K562 (cell line): ENCODE results near the gene KAT2B. TPM values are rescaled to one million over a fixed set of nuclear protein-coding genes. Genes with fewer than 3 reads are reported as not detected.

Experiments
- ATAC-seq: fragments of 200-7000 bp; cut with Tn5 transposase; 3 replicates; pipeline ENCODE4 v1.9.1; 2020; ENCODE audit warnings: moderate library complexity
- BruUV-seq: library from RNA; stranded (reverse); fragments of 400-500 nt; replicated peaks from 2 replicates; lab custom pipeline; 2021; lab: Mats Ljungman, UMichigan
- CTCF ChIA-PET: fragments of 300-600 bp; formaldehyde crosslinking; extraction: SDS; loops from one replicate; lab custom pipeline; 2021; ENCODE audit warnings: low intra/inter-chr PET ratio; lab: Yijun Ruan, JAX
- POLR2A ChIA-PET: fragments of 300-600, 350-650 bp; sonication (Branson Sonifier 250); formaldehyde crosslinking; extraction: SDS; loops from one replicate; lab custom pipeline; 2021; ENCODE audit warnings: antibody characterized with exemption, inconsistent platforms; lab: Yijun Ruan, JAX
- DNase-seq, 4 experiments: peaks; one replicate each; pipeline versions ENCODE4 v3.0.0 to v3.0.0-alpha.2; 2011 to 2018; ENCODE audit warnings: low spot score in 3 of 4, mixed read lengths in 3 of 4; ENCODE audit errors: extremely low read depth in 1 of 4
- FAIRE-seq: peaks from 2 replicates; lab custom pipeline; 2011; peaks lifted over from hg19 to GRCh38; lab: Jason Lieb, UNC
- H2AFZ ChIP-seq: 2 replicates; pipeline ENCODE4 v1.6.0; 2011; ENCODE audit warnings: low read depth, low read length, control low read depth, inconsistent platforms
- H3K27ac ChIP-seq: fragments of 200-600 bp; 3 replicates; pipeline ENCODE4 v1.8.0; 2011; ENCODE audit warnings: low read depth, mild to moderate bottlenecking, control low read depth, inconsistent platforms, low read length, moderate library complexity, mixed read lengths; ENCODE audit errors: extremely low read depth
- H3K27me3 ChIP-seq, 2 experiments: fragments of 300-600 bp in 1 of 2; 2 replicates in 1 of 2; 3 replicates in 1 of 2; pipeline versions ENCODE4 v1.6.0 to v1.8.0; 2011; ENCODE audit warnings: inconsistent platforms in 2 of 2, low read length in 2 of 2, mild to moderate bottlenecking in 1 of 2, mixed read lengths in 1 of 2, moderate library complexity in 1 of 2; ENCODE audit not compliant: control insufficient read depth in 2 of 2, insufficient read depth in 2 of 2
- H3K36me3 ChIP-seq: fragments of 300-600 bp; 3 replicates; pipeline ENCODE4 v1.8.0; 2011; ENCODE audit warnings: mild to moderate bottlenecking, low read length, inconsistent platforms; ENCODE audit not compliant: control insufficient read depth, insufficient read depth
- H3K4me1 ChIP-seq, 2 experiments: fragments of 200-600 bp in 1 of 2; replicated peaks in 1 of 2; 2 replicates in 1 of 2; 3 replicates in 1 of 2; pipeline versions ENCODE4 v1.5.1 to v1.8.0; 2011; ENCODE audit warnings: inconsistent platforms in 2 of 2, low read length in 2 of 2, mild to moderate bottlenecking in 1 of 2, mixed read lengths in 1 of 2, moderate library complexity in 1 of 2; ENCODE audit not compliant: control insufficient read depth in 2 of 2, insufficient read depth in 2 of 2
- H3K4me2 ChIP-seq: 2 replicates; pipeline ENCODE4 v1.6.1; 2011; ENCODE audit warnings: low read length, control low read depth, inconsistent platforms, mixed read lengths; ENCODE audit not compliant: insufficient read depth
- H3K4me3 ChIP-seq: fragments of 200-600 bp; sonication (generic), shearing (Covaris generic); 2 replicates; pipeline ENCODE4 v1.5.1; 2016; ENCODE audit warnings: control low read depth, inconsistent platforms
- H3K79me2 ChIP-seq: fragments of 200-600 bp; 3 replicates; pipeline ENCODE4 v1.8.0; 2011; ENCODE audit warnings: low read length, inconsistent platforms; ENCODE audit not compliant: control insufficient read depth, insufficient read depth
- H3K9ac ChIP-seq, 2 experiments: 2 replicates each; pipeline versions ENCODE4 v1.6.0 to v1.6.1; 2011; ENCODE audit warnings: low read depth in 2 of 2, low read length in 2 of 2, control low read depth in 1 of 2, inconsistent platforms in 1 of 2, mild to moderate bottlenecking in 1 of 2, mixed read lengths in 1 of 2; ENCODE audit not compliant: insufficient read depth in 1 of 2
- H3K9me1 ChIP-seq: one replicate; pipeline ENCODE4 v1.6.0; 2011; ENCODE audit warnings: inconsistent platforms, mild to moderate bottlenecking, low read length, moderate library complexity; ENCODE audit not compliant: control insufficient read depth, insufficient read depth
- H3K9me3 ChIP-seq: replicated peaks from 2 replicates; pipeline ENCODE4 v1.5.1; 2011; ENCODE audit warnings: low read depth, low read length, inconsistent platforms; ENCODE audit not compliant: control insufficient read depth, insufficient read depth
- H4K20me1 ChIP-seq: replicated peaks from 2 replicates; pipeline ENCODE4 v1.6.1; 2011; ENCODE audit warnings: low read length, inconsistent platforms, mixed read lengths; ENCODE audit not compliant: control insufficient read depth, insufficient read depth
- CEBPB ChIP-seq: fragments of 450-650 bp; IDR thresholded peaks from 2 replicates; pipeline ENCODE4 v1.6.1; 2016; ENCODE audit warnings: missing genetic modification characterization, missing compliant biosample characterization
- ZNF280A ChIP-seq: fragments of 450-650 bp; IDR thresholded peaks from 2 replicates; pipeline ENCODE4 v1.6.1; 2018; ENCODE audit warnings: mild to moderate bottlenecking, low read depth; ENCODE audit not compliant: partially characterized antibody
- WGBS: fragments of 100-300 bp; shearing (Covaris generic); methylation state at CpG from one replicate; pipeline ENCODE4 v1.1.6; 2016; ENCODE audit warnings: low coverage, mixed read lengths; ENCODE audit not compliant: insufficient coverage; ENCODE audit errors: missing lambda C conversion rate; 5-methylcytosine and 5-hydroxymethylcytosine counted together
- in situ Hi-C: fragments of 300-500 bp; cut with MboI; formaldehyde crosslinking; loops from 4 replicates; pipeline ENCODE4 v1.15.0; 2018; ENCODE audit warnings: inconsistent platforms, mixed read lengths
- intact Hi-C: fragments of 100-400 bp; cut with micrococcal nuclease; formaldehyde crosslinking; loops from 2 replicates; pipeline ENCODE4 v1.14.2; 2022
- polyA plus RNA-seq, 8 experiments: library from polyadenylated mRNA; depleted of rRNA in 4 of 8; stranded (reverse) in 5 of 8; unstranded in 3 of 8; fragments of >200 nt; fragmentation: Nextera tagmentation in 2 of 8; fragmentation: Illumina TruSeq in 1 of 8; extraction: Ambion mirVana in 2 of 8; extraction: Trizol in 1 of 8; gene quantifications; 2 replicates each; pipeline versions ENCODE4 v1.2.1 to v1.2.3, GENCODE V29; 2011 to 2014; ENCODE audit warnings: inconsistent platforms in 1 of 8, missing spikeins in 1 of 8
- total RNA-seq, 7 experiments: library from RNA; depleted of rRNA in 6 of 7; stranded (reverse); fragments of >200 nt in 6 of 7; fragmentation: Illumina TruSeq in 2 of 7; extraction: Trizol in 2 of 7; gene quantifications; 2 replicates each; pipeline versions ENCODE4 v1.2.1 to v1.2.3, GENCODE V29; 2011 to 2021; ENCODE audit warnings: low replicate concordance in 1 of 7

The KAT2B gene
- total and polyA plus RNA-seq, 9 of the 15 experiments (the other 6 are each of a cell fraction or from before 2014, with no cell fraction given), result 3.3 to 14.9 (median 12.2) TPM

- Histone ChIP-seq H3K9me1 (no peaks in the 10 kb centered on the region), H2AFZ (no peak overlapping the region; the same call in 1 of the 2 replicates)
- BruUV-seq, result no TSS peak
- POLR2A ChIA-PET, result interaction anchor here (1.0 to 1.4 kb wide), 3 partner anchors 8 to 25 kb away, joined by 3 to 8 read pairs (median 4); no protein-coding TSS in a partner anchor
- peak; percentile 78 for TF ChIP-seq CEBPB (tag)
- TF ChIP-seq ZNF280A, result no peak
- TF ChIP-seq, all 486 proteins: peak for 1
- Histone ChIP-seq H3K9ac (no peak overlapping the region), H3K79me2 (no peaks in the 10 kb centered on the region), H3K27ac (no peak overlapping the region), H3K4me3 (no peak overlapping the region), H3K4me1 (peaks cover 5 to 6% of the 10 kb centered on the region in 2 experiments; a peak in 3 of 5 replicates), H3K27me3 (no peaks in the 10 kb centered on the region), H3K36me3 (peaks cover 7% of the 10 kb centered on the region; the same call in 2 of the 3 replicates), H4K20me1 (no peaks in the 10 kb centered on the region), H3K4me2 (no peak overlapping the region), H3K9me3 (no peaks in the 10 kb centered on the region)
- 45% methylated on average over 6 of the region's 6 CpGs for WGBS
- intact Hi-C loops (no loop called here), in situ Hi-C loops (no loop called here)
- ATAC-seq (no peak), FAIRE-seq (no peak), DNase-seq (no peak)
- CTCF ChIA-PET, result no interaction called here
Observed at GRCh38 chr3:20076296-20076997, 36.2 kb downstream of the KAT2B start.
